ENCODE results near the gene CADPS. TPM values are rescaled to one million over a fixed set of nuclear protein-coding genes. Genes with fewer than 3 reads are reported as not detected.

CADPS gene
- total and polyA plus RNA-seq, 8 donors: 16.1 to 112 (median 26.0) TPM

GRCh38 chr3:62696011-62696410, 179.2 kb downstream of the CADPS start:
- no peak overlapping the region for H3K4me3 ChIP-seq
- no peaks in the 10 kb centered on the region for H3K4me1 ChIP-seq
- no peaks in the 10 kb centered on the region for H3K27me3 ChIP-seq
- intact Hi-C loops (cut with DNase I): no loop called here
- ATAC-seq: no peak
- no peaks in the 10 kb centered on the region for H3K36me3 ChIP-seq
- FAIRE-seq: no peak
- no peak for TF ChIP-seq CTCF (IDR thresholded peaks at IDR 0.05)
- H3K9me3 ChIP-seq: no peaks in the 10 kb centered on the region
- DNase-seq: no peak
- no peak overlapping the region for H3K27ac ChIP-seq

GRCh38 chr3:62688812-62689211, 186.4 kb downstream of the CADPS start:
- no peak for ATAC-seq
- no peak for FAIRE-seq

GRCh38 chr3:62688050-62688449, 187.2 kb downstream of the CADPS start:
- Histone ChIP-seq H3K27me3 (no peaks in the 10 kb centered on the region), H3K27ac (no peak overlapping the region), H3K9me3 (no peaks in the 10 kb centered on the region), H3K4me3 (no peak overlapping the region), H3K36me3 (no peaks in the 10 kb centered on the region), H3K4me1 (no peaks in the 10 kb centered on the region)
- intact Hi-C loops (cut with DNase I): no loop called here
- TF ChIP-seq CTCF (IDR thresholded peaks at IDR 0.05): no peak
- ATAC-seq: no peak
- 54 to 59% methylated on average over 2 of the region's 2 CpGs for WGBS, 2 donors
- no peak for DNase-seq
- no peak for FAIRE-seq

More at GRCh38 chr3:62688812-62689211, 186.4 kb downstream of the CADPS start:
- Histone ChIP-seq H3K9me3 (no peaks in the 10 kb centered on the region), H3K27me3 (no peaks in the 10 kb centered on the region), H3K27ac (no peak overlapping the region), H3K36me3 (no peaks in the 10 kb centered on the region), H3K4me1 (no peaks in the 10 kb centered on the region), H3K4me3 (no peak overlapping the region)
- intact Hi-C loops (cut with DNase I): no loop called here
- no peak for DNase-seq
- TF ChIP-seq CTCF (IDR thresholded peaks at IDR 0.05): no peak
- WGBS, 2 donors: 33% methylated on average over 2 of the region's 2 CpGs

- peak overlapping the region in 1 of 4 donors; percentile 10 for H3K27ac ChIP-seq
- H3K36me3 ChIP-seq: no peaks in the 10 kb centered on the region
- DNase-seq (no peak), ATAC-seq (peak in 2 of 4 donors; percentile 38 to 40), FAIRE-seq (no peak)
- TF ChIP-seq CTCF (IDR thresholded peaks at IDR 0.05): no peak
- WGBS, 2 donors: 44 to 60% methylated on average over 4 of the region's 4 CpGs
- no peaks in the 10 kb centered on the region for H3K9me3 ChIP-seq
- intact Hi-C loops (cut with DNase I): no loop called here
- no peaks in the 10 kb centered on the region for H3K4me1 ChIP-seq
- H3K4me3 ChIP-seq: no peak overlapping the region
- H3K27me3 ChIP-seq: no peaks in the 10 kb centered on the region
Measured at GRCh38 chr3:62686503-62687294, 188.5 kb downstream of the CADPS start.

- intact Hi-C loops (cut with DNase I): no loop called here
- H3K4me3 ChIP-seq: no peak overlapping the region
- H3K27me3 ChIP-seq: no peaks in the 10 kb centered on the region
- no peak for TF ChIP-seq CTCF (IDR thresholded peaks at IDR 0.05)
- 93% methylated on average over 2 of the region's 2 CpGs for WGBS, 2 donors
- no peaks in the 10 kb centered on the region for H3K9me3 ChIP-seq
- DNase-seq (no peak), FAIRE-seq (no peak), ATAC-seq (no peak)
- no peak overlapping the region for H3K27ac ChIP-seq
- no peaks in the 10 kb centered on the region for H3K36me3 ChIP-seq
- H3K4me1 ChIP-seq: no peaks in the 10 kb centered on the region
Measured at GRCh38 chr3:62682826-62683225, 192.4 kb downstream of the CADPS start.
